GF-D8 (cell line): ENCODE measurements around the gene BBX.

Experiments
- DNase-seq: peaks from one replicate; lab custom pipeline; 2025; lab: John Stamatoyannopoulos, UW

Gene BBX

DNA sequence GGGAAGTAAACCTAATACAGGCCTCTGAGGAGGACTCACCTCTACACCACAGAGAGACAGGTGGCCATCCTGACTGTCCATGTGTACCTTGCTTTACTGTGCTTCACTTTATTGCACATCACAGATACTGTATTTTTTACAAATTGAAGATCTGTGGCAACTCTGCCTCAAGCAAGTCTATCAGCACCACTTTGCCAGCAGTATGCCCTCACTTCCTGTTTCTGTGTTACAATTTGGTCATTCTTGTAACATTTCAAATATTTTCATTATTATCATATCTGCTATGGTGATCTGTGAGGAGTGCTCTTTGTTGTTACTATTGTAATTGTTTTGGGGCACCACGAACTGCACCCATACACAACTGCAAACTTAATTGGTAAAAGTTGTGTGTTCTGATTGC, 78.0 kb downstream of the BBX start:
- no peak for DNase-seq

DNA sequence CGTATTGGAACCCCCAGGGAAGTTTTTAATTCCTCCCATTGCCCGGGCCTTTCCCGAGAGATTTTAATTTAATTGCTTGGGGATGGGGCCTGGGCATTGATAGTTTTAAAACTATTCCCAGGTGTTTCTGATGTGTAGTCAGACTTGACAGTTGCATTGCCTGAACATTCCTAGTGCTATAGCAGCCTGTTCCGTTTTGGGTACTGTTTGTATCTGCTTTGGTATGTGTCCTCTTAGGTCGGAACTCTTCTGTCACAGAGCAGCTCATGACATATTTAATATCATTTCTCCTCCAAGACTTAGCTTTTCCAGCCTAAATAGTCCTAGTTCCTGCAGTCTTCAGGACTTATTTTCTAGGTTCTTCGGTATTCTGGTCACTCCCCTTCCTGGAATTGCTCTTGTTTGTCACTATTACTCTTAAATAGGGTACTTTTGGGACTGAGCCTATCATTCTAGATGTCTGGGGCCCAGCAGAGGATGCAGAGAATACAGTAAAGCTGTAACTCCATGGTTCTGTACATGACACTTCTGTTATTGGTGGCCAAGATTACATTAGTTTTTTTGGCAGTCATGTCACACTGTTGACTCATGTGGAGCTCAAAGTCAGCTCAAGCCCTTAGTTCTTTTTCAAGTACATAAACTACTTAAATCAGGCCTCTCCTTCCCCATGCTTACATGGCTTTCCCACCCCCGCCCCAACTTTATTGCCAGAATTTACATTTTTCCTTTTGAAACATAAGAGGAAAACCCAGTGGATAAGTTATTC, 81.5 kb downstream of the BBX start:
- no peak for DNase-seq

DNA sequence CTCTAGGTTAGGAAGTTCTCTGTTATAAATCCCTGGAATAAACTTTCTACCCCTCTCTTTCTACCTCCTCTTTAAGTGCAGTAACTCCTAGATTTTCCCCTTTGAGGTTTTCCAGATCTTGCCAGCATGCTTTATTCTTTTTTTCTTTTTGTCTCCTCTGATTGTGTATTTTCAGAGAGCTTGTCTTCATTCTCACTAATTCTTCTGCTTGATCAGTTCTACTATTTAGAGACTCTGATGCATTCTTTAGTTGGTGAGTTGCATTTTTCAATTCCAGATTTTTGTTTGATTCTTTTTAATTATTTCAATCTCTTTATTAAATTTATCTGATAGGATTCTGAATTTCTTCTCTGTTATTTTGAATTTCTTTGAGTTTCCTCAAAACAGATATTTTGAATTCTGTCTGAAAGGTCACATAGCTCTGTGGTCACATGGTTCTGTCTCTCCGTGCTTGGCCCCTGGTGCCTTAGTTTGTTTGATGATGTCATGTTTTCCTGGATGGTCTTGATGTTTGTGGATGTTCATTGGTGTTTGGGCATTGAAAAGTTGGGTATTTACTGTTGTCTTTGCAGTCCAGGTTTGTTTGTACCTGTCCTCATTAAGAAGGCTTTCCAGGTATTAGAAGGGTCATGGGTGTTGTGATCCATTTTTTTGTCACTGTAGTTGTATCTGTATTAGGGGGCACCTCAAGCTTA, 89.2 kb downstream of the BBX start:
- no peak for DNase-seq

DNA sequence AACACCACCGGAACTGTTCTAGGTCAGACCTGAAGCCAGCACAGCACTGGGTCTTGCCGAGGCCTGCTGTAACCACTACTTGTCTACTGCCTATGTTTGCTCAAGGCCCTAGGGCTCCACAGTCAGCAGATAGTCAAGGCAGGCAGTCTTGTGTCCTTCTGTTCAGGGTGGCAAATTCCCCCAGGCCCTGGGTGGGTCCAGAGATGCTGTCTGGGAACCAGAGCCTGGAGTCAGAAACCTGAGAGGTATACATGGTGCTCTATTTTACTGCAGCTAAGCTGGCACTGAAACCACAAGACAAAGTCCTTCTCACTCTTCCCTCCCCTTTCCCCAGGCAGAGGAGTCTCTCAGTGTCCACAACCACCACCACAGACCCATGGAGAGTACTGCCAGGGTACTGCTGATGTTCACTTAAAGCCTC, 89.9 kb downstream of the BBX start:
- no peak for DNase-seq

DNA sequence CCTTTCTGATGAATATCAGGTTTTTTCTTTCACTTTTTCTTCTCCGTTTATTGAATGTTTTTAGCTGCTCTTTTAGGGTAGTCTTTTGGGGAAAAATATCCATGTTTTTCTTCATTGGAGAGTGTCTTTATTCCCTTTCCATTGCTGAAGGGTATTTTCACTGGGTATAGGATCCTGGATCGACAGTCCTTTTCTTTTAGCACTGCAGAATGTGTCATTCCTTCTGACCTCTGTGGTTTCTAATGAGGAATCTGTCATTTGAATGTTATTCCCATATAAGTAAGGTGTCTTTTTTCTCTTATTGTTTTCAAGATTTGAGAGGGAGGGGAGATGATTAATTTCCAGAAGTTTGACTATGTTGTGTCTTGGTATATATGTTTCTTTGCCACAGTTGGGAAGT, 96.8 kb downstream of the BBX start:
- DNase-seq = no peak

DNA sequence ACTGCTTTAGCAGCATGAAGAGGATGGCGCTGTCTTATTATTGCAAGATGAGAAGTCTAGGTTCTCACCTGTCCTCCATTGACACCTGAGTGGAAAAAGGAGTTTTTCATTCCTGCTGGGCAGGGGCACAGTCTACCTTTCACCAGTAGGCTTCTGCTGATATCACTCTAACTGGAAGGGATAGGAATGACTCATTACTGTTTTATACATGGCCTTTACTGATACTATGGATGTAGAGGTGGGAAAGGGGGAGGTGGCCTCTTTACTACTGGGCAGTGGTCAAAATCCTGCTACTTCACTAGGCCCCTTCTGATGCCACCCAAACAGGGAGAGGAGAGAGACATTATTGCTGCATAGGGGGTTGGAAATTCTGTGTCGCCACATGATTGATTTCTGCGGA, 97.8 kb downstream of the BBX start:
- DNase-seq = no peak

DNA sequence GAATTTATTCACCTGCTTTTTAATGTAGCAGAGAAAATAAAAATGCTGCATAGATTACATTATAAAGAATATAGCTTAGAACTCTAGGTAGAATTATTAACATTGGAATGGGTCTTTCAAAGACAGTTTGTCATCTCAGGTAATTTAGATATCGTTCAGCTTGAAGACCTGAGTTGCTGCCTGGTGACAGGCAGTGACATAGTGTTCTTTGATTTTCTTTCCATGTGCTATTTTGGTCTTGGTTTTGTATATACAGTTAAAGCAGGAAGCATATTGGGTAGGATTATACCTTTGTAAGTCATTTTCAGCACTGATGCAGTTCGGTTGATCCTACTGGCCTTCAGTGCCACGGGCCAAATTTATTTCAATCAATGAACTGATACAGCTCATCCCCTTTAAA, 98.7 kb downstream of the BBX start:
- DNase-seq = no peak

DNA sequence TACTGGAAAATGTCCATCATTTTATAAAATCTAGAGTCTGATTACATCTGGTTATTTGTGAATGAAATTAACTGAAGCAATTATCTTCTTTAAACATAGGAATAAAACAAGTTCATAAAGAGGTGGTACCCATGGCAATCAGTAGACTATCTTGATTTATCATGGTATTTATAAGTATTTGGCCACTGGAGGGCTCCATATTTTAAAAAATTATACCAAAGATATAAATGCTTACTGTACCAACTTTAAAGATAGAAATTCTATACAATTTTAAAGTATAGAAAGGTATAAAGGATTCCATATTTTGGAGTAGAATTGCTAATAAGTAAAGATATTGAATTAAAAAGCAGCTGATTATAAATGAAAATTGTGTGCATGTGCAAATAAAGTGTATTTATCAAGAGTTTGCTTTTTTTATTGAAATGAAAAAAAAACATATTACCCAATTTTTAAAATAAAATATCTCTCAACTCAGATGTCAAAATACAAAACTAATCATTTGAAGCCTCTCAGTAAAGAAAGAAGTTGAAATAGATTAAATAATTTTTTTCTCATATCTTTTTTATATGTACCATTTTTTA, 105.3 kb downstream of the BBX start:
- no peak for DNase-seq

DNA sequence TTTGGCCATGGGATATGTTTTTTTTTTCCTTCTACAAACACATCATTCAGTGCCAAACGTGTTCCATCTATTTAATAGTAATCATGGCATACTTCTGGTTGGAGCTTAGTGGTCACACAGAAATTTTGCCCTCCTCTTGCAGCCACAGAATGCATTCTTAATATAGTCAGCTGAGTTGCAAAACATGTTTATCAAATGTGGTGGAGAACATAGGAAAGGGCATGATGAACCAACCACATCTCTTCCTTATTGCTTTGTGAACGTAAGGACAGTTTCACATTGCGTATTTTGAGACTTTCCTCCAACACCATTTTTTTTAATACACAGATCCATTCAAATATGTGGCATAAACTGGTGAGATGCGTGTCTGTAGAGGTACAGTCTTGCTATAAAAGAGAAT, 106.8 kb downstream of the BBX start:
- DNase-seq = no peak

DNA sequence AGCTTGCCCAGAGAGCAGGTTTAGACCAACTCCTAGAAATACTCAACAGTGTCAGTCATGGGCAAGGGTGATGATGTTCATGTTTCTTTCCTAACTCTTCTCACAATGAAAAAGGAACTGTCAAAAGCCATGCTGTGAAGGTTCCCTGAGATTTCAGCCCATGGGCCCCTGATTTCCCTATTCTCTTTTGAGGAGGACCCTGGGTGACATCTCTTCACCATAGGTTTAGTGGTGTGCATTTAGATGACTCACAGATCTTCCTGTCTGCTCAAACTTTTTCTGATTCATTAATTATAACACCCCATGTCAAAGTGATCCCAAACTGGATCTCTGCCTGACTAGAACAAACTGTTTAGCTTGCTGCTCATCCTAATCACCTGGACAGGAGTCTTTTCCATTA, 108.0 kb downstream of the BBX start:
- no peak for DNase-seq

DNA sequence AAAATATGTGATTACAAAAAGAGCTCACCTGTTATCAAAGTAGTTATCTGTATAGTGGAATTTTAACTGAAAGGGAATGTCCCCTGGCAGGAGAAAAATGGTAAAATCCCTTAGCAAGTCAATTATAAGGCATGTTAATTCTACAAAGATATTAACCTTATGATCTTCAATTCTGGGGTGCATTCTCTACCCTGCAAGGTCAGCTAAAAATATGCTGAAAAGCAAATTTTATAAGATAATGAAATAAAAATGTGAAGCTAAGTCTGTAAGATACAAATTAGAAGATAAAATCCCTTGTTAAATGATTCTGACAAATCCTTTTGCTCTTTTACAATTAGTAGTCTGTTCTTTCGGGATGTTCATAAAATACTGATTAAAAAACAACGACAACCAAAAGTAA, 109.8 kb downstream of the BBX start:
- no peak for DNase-seq

DNA sequence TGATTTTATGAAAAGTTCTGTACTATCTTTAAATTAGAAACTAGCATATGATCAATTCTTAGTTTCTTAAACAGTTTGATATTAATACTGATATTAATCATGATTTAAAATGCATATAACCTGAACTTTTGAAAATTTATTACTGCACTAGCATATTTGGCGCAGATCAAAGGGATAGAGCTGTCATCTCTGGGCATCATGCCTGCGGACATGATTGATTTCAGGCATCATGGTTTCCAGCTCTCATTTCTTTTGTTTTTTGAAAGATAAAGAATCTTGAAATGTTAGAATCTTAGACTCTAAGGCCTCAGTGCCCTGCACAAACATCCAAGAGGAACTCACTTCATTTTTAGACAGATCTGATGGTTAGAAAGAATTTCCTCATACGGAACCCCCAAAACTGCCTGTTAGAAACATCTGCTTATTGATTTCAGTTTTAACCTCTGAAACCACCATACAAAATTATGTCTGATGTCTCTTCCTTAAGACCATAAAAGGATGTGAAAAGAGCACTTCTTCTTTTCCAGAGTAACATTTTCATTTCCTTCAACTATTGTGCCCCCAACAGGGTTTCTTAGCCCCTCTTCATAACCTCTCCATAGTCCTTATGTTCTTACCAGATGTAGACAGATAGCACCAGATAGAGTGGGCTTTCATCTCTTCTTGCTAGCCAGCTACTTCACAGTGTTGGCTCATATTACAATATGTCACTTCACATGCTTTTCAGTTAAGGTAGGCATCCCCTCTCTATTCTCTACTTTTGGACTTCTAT, 110.8 kb downstream of the BBX start:
- no peak for DNase-seq

DNA sequence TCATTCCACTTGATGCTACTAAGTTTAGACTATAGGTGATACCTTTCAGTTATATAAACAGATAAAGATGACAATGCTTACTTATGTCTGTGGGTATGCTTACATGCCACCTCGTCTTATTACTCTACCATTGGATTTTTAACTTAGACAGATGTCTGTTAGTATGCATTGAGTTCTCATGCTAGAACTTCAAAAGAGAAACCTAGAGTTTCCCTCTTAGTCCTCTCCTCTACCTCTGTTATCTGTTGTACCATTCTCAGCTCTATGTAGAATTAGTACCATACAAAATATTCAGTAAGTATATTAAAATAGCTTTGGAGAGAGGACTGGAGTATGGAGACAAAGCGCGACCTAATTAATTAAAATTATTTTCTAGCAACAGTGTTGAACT, 111.3 kb downstream of the BBX start:
- no peak for DNase-seq

DNA sequence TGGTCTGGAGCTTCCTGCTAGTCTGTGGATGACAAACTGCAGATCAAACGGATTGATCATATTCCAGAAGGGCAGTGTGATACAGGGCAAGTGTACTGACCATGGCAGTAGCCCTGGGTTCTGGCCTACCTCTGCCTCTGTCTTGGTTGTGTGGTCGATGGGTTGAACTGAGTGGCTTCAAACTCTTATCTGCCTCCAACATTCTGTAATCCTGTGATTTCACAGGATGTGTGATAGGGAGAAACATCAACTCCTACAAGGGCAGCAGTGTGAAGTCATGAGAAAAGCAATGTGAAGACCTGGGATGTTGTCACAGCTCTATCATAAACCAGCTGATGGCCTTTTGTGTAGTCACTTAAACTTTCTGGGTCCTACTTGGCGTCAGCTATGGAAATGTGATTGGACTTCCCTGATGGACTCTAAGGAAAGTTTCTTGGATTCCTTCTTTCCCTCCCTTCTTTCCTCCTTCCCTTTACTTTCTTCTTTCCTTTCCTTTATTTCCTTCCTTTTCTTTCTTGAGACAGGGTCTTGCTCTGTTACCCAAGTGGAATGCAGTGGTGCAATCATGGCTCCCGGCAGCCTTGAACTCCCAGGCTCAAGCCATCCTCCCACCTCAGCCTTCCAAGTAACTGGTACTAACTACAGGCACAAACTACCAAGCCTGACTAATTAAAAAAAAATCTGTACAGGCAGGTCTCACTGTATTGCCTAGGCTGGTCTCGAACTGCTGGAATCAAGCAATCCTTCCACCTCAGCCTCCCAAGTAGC, 114.8 kb downstream of the BBX start:
- no peak for DNase-seq

DNA sequence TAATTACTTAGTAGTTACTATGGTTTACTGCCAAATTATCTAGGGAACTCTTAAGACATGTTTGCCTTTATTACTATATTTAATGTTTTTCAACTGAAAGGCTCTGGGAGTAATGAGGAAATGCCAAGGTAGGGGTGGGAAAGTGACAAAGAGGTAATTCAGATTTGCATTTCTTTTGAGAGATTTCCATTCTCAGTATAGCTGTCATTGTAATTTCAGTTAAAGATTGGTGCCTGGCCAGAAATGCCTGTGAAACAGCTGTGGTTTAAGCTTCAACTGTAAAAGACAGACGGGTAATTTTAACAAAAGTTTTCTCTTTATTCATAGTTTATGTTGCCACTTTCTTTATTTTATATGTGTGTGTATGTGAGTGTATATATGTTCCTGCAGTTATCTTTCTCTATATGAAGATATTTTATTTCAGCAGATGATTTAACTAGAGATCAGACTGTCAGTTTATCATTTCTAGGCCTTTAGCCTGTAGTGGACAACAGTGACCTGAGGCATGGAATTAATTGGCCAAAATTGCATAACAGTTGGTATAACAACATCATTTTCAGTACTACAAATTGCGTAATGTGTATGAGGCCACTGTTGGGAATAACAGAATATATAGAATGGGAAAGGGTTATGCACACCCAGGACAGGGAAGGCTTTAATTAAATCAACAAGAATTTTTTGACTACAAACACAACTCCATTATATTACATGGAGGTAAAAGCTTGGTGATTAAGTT, 119.0 kb downstream of the BBX start:
- no peak for DNase-seq

DNA sequence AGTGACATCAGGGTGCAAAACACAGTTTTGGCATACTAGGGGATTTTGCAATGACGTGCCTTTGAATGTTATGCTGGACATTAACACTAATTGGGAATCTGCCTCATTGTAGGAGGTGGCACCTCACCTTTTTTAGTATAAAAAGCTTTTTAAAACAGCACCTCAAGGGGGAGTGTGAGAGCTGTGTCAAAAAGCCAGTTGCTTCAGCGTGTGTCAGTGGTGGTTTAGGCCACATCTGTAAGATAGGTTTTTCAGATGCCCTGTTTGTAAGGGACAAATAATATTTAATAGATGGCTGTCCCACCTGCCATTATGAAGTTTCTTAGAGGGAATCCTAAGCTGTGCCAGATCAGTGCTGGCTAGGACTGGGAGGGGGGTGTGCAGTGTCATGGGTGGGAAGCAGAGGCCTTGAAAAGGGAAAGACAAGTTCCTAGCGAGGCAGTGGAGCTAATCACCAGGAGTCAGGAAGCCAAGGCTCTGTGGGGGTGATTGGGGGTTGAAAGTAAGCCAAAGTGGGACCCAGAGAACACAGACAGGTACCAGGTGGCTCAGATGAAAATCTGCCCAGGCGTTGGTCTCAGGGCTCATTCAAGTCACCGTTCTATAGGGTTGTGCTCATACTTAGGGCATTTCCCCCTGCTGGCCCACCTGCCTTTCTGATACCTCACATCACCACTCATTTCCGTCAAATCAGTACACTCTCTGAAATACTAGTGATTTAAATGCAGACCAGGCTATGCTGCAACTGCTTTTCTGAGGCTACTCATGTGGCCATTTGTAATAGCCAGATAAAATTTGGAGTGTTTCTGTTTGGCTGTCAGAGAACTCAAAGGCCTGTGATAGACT, 120.5 kb downstream of the BBX start:
- no peak for DNase-seq

DNA sequence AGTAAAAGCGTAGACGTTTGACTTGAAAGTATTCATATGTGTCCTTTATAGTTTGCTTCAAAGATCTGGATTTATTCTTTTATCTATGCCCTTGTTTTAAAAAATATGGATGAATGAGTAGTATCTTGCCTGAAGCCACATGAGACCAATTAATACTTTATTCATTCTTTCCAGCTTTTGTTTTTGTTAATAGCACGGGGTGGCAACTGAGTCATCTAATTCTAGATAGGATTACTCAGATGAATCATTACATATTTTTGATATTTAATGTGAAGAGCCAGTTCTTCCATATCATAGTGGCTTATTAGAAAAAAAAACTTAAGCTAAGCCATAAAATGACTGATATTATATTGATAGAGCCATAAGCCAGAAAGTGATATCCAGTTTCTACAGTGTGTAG, 121.9 kb downstream of the BBX start:
- no peak for DNase-seq

DNA sequence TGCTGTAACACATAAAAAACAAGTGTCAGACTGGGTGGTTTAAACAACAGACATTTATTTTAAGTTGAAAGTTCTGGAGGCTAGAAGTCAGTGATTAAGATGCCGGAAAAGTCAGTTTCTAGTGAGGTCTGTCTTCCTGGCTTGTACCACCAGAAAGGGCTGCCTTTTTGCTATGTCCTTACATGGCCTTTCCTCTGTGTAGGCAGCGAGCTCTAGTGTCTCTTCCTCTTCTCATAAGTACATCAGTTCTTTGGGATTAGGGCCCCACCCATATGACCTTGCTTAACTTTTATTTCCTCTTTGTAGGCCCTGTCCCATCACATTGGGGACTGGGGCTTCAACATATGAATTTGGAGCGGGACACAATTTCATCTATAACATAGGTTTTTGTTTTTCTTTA, 128.0 kb downstream of the BBX start:
- peak; percentile 30 for DNase-seq

DNA sequence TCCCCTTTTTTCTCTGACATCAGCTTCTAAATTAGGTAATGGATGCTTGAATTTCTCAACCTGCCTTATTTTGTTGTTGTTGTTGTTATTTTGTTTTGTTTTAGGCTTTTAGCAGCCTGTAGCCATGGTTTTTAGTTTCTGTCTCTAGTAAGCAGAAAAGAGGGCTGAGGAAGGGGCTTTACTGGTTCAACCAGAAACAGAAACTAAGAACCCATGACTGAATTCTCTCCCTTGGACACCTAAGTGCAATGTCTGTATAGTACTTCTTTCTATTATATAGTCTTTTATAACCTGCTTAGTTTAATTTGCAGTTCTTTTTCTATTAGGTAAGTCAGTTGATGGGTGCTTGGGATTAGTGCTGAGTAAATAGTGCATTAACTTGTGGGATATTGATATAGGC, 129.0 kb downstream of the BBX start:
- DNase-seq = no peak

DNA sequence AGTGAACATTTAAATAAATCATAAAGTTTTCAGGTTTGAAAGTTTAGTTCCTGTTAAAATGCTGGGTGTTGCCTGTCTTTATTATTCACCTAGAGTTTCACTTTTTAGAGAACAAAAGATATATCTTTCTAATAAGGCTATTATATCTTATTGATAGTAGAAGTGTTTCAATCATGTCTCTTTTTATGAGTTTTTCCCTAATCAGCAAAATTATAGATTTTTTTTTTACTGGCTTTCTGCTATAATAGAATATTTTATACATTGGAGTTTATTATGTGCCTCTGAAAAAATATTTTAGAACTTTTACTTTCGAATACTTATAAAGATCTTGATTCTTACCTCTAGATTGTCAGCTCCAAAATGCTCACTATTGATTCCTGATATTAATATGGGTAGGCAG, 131.5 kb downstream of the BBX start:
- DNase-seq = no peak
